Liver (tissue), 3 donors: ENCODE measurements around the gene TWNK.

Experiments
- CTCF ChIP-seq: fragments of 150-350 bp; IDR thresholded peaks from 2 replicates; pipeline ENCODE4 v1.5.1; 2017; ENCODE audit warnings: improper control_type of control experiment, low read depth, low read length; ENCODE audit not compliant: missing input control
- EGR1 ChIP-seq, 2 donors: IDR thresholded peaks; 2 replicates each; pipeline ENCODE4 v1.6.1; 2016 to 2018; ENCODE audit warnings: antibody characterized with exemption in 2 of 2, low read depth in 2 of 2
- FOXA1 ChIP-seq: IDR thresholded peaks from 2 replicates; pipeline ENCODE4 v1.6.1; 2016; ENCODE audit warnings: antibody characterized with exemption
- GABPA ChIP-seq, 2 donors: IDR thresholded peaks in 1 of 2; conservative IDR thresholded peaks in 1 of 2; 2 replicates each; pipeline ENCODE4 v1.6.1; 2016; ENCODE audit warnings: antibody characterized with exemption in 2 of 2, mild to moderate bottlenecking in 1 of 2, moderate library complexity in 1 of 2
- HNF4A ChIP-seq, 2 donors: conservative IDR thresholded peaks; 2 replicates each; pipeline ENCODE4 v1.6.1; 2016; ENCODE audit warnings: antibody characterized with exemption in 2 of 2, mild to moderate bottlenecking in 2 of 2
- JUND ChIP-seq, 2 donors: IDR thresholded peaks; 2 replicates each; pipeline ENCODE4 v1.6.1; 2016; ENCODE audit warnings: antibody characterized with exemption in 2 of 2
- MAX ChIP-seq: IDR thresholded peaks from 2 replicates; pipeline ENCODE4 v1.6.1; 2016; ENCODE audit warnings: antibody characterized with exemption
- RAD21 ChIP-seq, 2 donors: IDR thresholded peaks; 2 replicates each; pipeline ENCODE4 v1.6.1; 2016; ENCODE audit warnings: antibody characterized with exemption in 2 of 2, mild to moderate bottlenecking in 2 of 2
- REST ChIP-seq: IDR thresholded peaks from 2 replicates; pipeline ENCODE4 v1.6.1; 2016; ENCODE audit warnings: antibody characterized with exemption, mild to moderate bottlenecking
- SP1 ChIP-seq: IDR thresholded peaks from 2 replicates; pipeline ENCODE4 v1.6.1; 2018; ENCODE audit warnings: antibody characterized with exemption, mild to moderate bottlenecking
- TAF1 ChIP-seq: conservative IDR thresholded peaks from 2 replicates; pipeline ENCODE4 v1.6.1; 2016; ENCODE audit warnings: antibody characterized with exemption, mild to moderate bottlenecking
- YY1 ChIP-seq: IDR thresholded peaks from 2 replicates; pipeline ENCODE4 v1.6.1; 2016; ENCODE audit warnings: antibody characterized with exemption, mild to moderate bottlenecking
- donor health status: healthy.
- donor health status: healthy.

GRCh38 chr10:101035916-101036702 lies 48.8 kb downstream of the TWNK start:
- TF ChIP-seq REST: no peak
- TF ChIP-seq CTCF: no peak
- no peak for TF ChIP-seq YY1
- TF ChIP-seq JUND (IDR thresholded peaks at IDR 0.05): no peak
- TF ChIP-seq EGR1 (IDR thresholded peaks at IDR 0.05; ENCODE audit: low read depth in 2 of 2): no peak
- TF ChIP-seq FOXA1: no peak
- no peak for TF ChIP-seq TAF1
- no peak for TF ChIP-seq RAD21 (IDR thresholded peaks at IDR 0.05)
- no peak for TF ChIP-seq MAX
- no peak for TF ChIP-seq GABPA (IDR thresholded peaks at IDR 0.05 in 1 of 2, conservative IDR thresholded peaks at IDR 0.05 in 1 of 2)
- no peak for TF ChIP-seq SP1
- no peak for TF ChIP-seq HNF4A (conservative IDR thresholded peaks at IDR 0.05)
